ENCODE data around the gene CDH22. TPM values are rescaled to one million over a fixed set of nuclear protein-coding genes. Genes with fewer than 3 reads are reported as not detected.

Gene CDH22
- total and polyA plus RNA-seq, 4 donors = 0.03 to 0.25 (median 0.09) TPM

DNA sequence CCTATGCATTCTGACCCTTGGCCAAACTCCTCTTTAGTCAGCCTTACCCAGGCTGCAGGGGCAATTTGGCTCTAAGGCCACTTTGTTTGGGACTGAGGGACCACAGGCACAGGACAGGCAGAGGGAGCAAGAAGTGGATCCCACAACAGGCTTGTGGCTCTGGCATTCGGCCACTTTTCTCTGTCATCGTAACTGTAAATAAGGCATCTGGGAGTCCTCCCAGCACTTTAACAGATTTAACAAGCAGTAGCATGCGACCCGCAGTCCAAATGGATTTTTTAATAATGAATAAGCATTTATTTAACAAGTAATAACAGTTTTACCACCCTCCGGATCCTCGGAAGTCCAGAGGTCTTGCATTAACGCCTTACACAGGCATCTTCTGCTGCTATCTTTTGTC lies 16.1 kb upstream of the CDH22 start:
- H3K36me3 ChIP-seq (ENCODE audit: control insufficient read depth in 4 of 4, insufficient read depth in 4 of 4, low read length in 4 of 4) = no peaks in the 10 kb centered on the region
- H3K27ac ChIP-seq (ENCODE audit: low read depth in 1 of 2, low read length in 1 of 2) = no peak overlapping the region
- WGBS, 2 donors = 76 to 82% methylated on average over 7 of the region's 7 CpGs
- no peak overlapping the region for H3K9ac ChIP-seq (ENCODE audit: insufficient read depth in 1 of 2, low read length in 2 of 2)
- peaks cover 0 to 39% (median 3%) of the 10 kb centered on the region in 3 donors for H3K27me3 ChIP-seq (ENCODE audit: control insufficient read depth in 3 of 3, insufficient read depth in 3 of 3, low read length in 2 of 3)
- no peak for TF ChIP-seq CTCF (IDR thresholded peaks at IDR 0.05; ENCODE audit: control extremely low read depth, extremely low read depth)
- H3K4me1 ChIP-seq (ENCODE audit: control insufficient read depth in 5 of 5, insufficient read depth in 5 of 5, low read length in 5 of 5) = no peaks in the 10 kb centered on the region
- ATAC-seq (ENCODE audit: insufficient read depth, low FRiP score) (no peak), DNase-seq (no peak)
- H3K4me3 ChIP-seq = no peak overlapping the region
- H3K9me3 ChIP-seq (ENCODE audit: control insufficient read depth in 4 of 4, insufficient read depth in 3 of 4, low read length in 3 of 4) = no peaks in the 10 kb centered on the region

- Histone ChIP-seq H3K9me3 (ENCODE audit: control insufficient read depth in 4 of 4, insufficient read depth in 3 of 4, low read length in 3 of 4) (peaks cover 0 to 3% (median 0%) of the 10 kb centered on the region in 4 donors), H3K9ac (ENCODE audit: insufficient read depth in 1 of 2, low read length in 2 of 2) (no peak overlapping the region), H3K27me3 (ENCODE audit: control insufficient read depth in 3 of 3, insufficient read depth in 3 of 3, low read length in 2 of 3) (peaks cover 0 to 44% (median 3%) of the 10 kb centered on the region in 3 donors), H3K4me3 (no peak overlapping the region), H3K4me1 (ENCODE audit: control insufficient read depth in 5 of 5, insufficient read depth in 5 of 5, low read length in 5 of 5) (no peaks in the 10 kb centered on the region), H3K36me3 (ENCODE audit: control insufficient read depth in 4 of 4, insufficient read depth in 4 of 4, low read length in 4 of 4) (no peaks in the 10 kb centered on the region), H3K27ac (ENCODE audit: low read depth in 1 of 2, low read length in 1 of 2) (no peak overlapping the region)
- 64 to 67% methylated on average over 10 of the region's 10 CpGs for WGBS, 2 donors
- no peak for ATAC-seq (ENCODE audit: insufficient read depth, low FRiP score)
- no peak for TF ChIP-seq CTCF (IDR thresholded peaks at IDR 0.05; ENCODE audit: control extremely low read depth, extremely low read depth)
- DNase-seq = no peak
Observed at GRCh38 chr20:46323557-46323956, 15.3 kb upstream of the CDH22 start.

DNA sequence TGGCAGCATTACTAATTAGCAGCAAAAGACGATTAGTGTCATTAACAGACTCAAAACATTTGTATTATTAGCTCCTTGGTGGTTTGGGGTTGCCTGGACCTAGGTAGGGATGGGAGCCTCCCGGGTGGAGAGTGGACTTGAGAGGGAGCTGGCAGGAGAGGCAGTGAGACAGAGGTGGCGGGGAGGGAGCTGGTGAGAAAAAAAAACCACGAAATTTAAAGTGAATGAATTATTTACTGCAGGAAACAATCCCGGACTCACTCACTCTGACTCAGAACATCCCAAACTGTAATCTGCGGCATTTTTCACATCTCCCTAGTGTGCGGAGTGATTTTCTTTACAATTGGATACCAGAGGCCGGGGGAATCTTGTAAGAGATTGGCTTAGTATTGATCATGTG lies 14.3 kb upstream of the CDH22 start:
- Histone ChIP-seq H3K4me1 (ENCODE audit: control insufficient read depth in 5 of 5, insufficient read depth in 5 of 5, low read length in 5 of 5) (no peaks in the 10 kb centered on the region), H3K27me3 (ENCODE audit: control insufficient read depth in 3 of 3, insufficient read depth in 3 of 3, low read length in 2 of 3) (peaks cover under 1 to 43% (median 4%) of the 10 kb centered on the region in 3 donors), H3K4me3 (no peak overlapping the region), H3K36me3 (ENCODE audit: control insufficient read depth in 4 of 4, insufficient read depth in 4 of 4, low read length in 4 of 4) (no peaks in the 10 kb centered on the region), H3K9ac (ENCODE audit: insufficient read depth in 1 of 2, low read length in 2 of 2) (no peak overlapping the region), H3K9me3 (ENCODE audit: control insufficient read depth in 4 of 4, insufficient read depth in 3 of 4, low read length in 3 of 4) (peaks cover 0 to 3% (median 0%) of the 10 kb centered on the region in 4 donors), H3K27ac (ENCODE audit: low read depth in 1 of 2, low read length in 1 of 2) (no peak overlapping the region)
- no peak for TF ChIP-seq CTCF (IDR thresholded peaks at IDR 0.05; ENCODE audit: control extremely low read depth, extremely low read depth)
- WGBS, 2 donors = 63 to 68% methylated on average over 8 of the region's 8 CpGs
- ATAC-seq (ENCODE audit: insufficient read depth, low FRiP score) = no peak
- DNase-seq = no peak

GRCh38 chr20:46317685-46318177 lies 9.4 kb upstream of the CDH22 start:
- Histone ChIP-seq H3K9ac (ENCODE audit: insufficient read depth in 1 of 2, low read length in 2 of 2) (no peak overlapping the region), H3K4me1 (ENCODE audit: control insufficient read depth in 5 of 5, insufficient read depth in 5 of 5, low read length in 5 of 5) (peaks cover 0 to under 1% (median 0%) of the 10 kb centered on the region in 5 donors), H3K9me3 (ENCODE audit: control insufficient read depth in 4 of 4, insufficient read depth in 3 of 4, low read length in 3 of 4) (peaks cover 0 to 3% (median 0%) of the 10 kb centered on the region in 4 donors), H3K36me3 (ENCODE audit: control insufficient read depth in 4 of 4, insufficient read depth in 4 of 4, low read length in 4 of 4) (no peaks in the 10 kb centered on the region), H3K27me3 (ENCODE audit: control insufficient read depth in 3 of 3, insufficient read depth in 3 of 3, low read length in 2 of 3) (peaks cover 13 to 76% (median 41%) of the 10 kb centered on the region in 3 donors), H3K4me3 (no peak overlapping the region), H3K27ac (ENCODE audit: low read depth in 1 of 2, low read length in 1 of 2) (no peak overlapping the region)
- DNase-seq (no peak), ATAC-seq (ENCODE audit: insufficient read depth, low FRiP score) (no peak)
- TF ChIP-seq CTCF (IDR thresholded peaks at IDR 0.05; ENCODE audit: control extremely low read depth, extremely low read depth) = no peak
- WGBS, 2 donors = 55 to 73% methylated on average over 7 of the region's 7 CpGs

Measured in lung (tissue), 12 donors.